Upper lobe of left lung (tissue), 6 donors: ENCODE data around the gene MYOM1. TPM values are rescaled to one million over a fixed set of nuclear protein-coding genes. Genes with fewer than 3 reads are reported as not detected.

Source experiments
- ATAC-seq, 2 donors: fragments of 200-7000 bp; cut with Tn5 transposase; one replicate each; pipeline ENCODE4 v1.9.1; 2022; ENCODE audit warnings: mild to moderate bottlenecking in 2 of 2, moderate library complexity in 2 of 2; ENCODE audit not compliant: low FRiP score in 2 of 2
- DNase-seq, 2 donors: peaks; one replicate each; pipeline ENCODE4 v3.0.0-alpha.2; 2019 to 2020
- H3K27ac ChIP-seq, 4 donors: fragments of 200-600 bp; sonication (generic); one replicate each; pipeline ENCODE4 v1.5.1; 2016 to 2019
- H3K27me3 ChIP-seq, 4 donors: fragments of 200-600 bp; sonication (generic); one replicate each; pipeline ENCODE4 v1.5.1; 2017 to 2019
- H3K36me3 ChIP-seq, 4 donors: fragments of 200-600 bp; sonication (generic); one replicate each; pipeline ENCODE4 v1.5.1; 2016 to 2019
- H3K4me1 ChIP-seq, 4 donors: fragments of 200-600 bp; sonication (generic); one replicate each; pipeline ENCODE4 v1.5.1; 2018 to 2019
- H3K4me3 ChIP-seq, 4 donors: fragments of 200-600 bp; sonication (generic); one replicate each; pipeline ENCODE4 v1.5.1; 2017 to 2019; ENCODE audit warnings: mild to moderate bottlenecking in 2 of 4, moderate library complexity in 1 of 4
- H3K9me3 ChIP-seq, 4 donors: fragments of 200-600 bp; sonication (generic); one replicate each; pipeline ENCODE4 v1.5.1; 2018 to 2019
- CTCF ChIP-seq, 6 experiments: fragments of 450-650 bp in 4 of 6; fragments of 200-600 bp in 2 of 6; sonication (generic) in 2 of 6; IDR thresholded peaks; one replicate each; pipeline ENCODE4 v1.5.1; 2016 to 2019; ENCODE audit warnings: antibody characterized with exemption in 6 of 6
- EP300 ChIP-seq, 4 donors: sonication (generic); formaldehyde crosslinking; IDR thresholded peaks; one replicate each; pipeline ENCODE4 v1.5.1; 2017; ENCODE audit warnings: antibody characterized with exemption in 4 of 4, control low read depth in 2 of 4
- POLR2A ChIP-seq, 4 donors: fragments of 450-650 bp; IDR thresholded peaks; one replicate each; pipeline ENCODE4 v1.5.1; 2016 to 2017; ENCODE audit warnings: antibody characterized with exemption in 4 of 4, mild to moderate bottlenecking in 2 of 4
- POLR2AphosphoS5 ChIP-seq, 2 donors: sonication (generic); formaldehyde crosslinking; IDR thresholded peaks; one replicate each; pipeline ENCODE4 v1.5.1; 2017; ENCODE audit warnings: antibody characterized with exemption in 2 of 2
- WGBS, 2 donors: methylation state at CpG; one replicate each; pipeline ENCODE4 v1.1.5; 2017 to 2018; 5-methylcytosine and 5-hydroxymethylcytosine counted together
- total RNA-seq, 6 donors: library from RNA; depleted of rRNA in 4 of 6; stranded (reverse); fragments of >200 nt in 4 of 6; gene quantifications; one replicate each; pipeline versions ENCODE4 v1.1.0 to v1.2.1, GENCODE V29; 2016 to 2021
- donor health status: DM: no; HTN: no; CAD: no; lungs with moderate emphysema.
- donor health status: DM: no; HTN: yes; CAD: no; lungs with severe emphysema.

MYOM1 gene
- total RNA-seq, 6 donors from 2014 or later, result 0.76 to 11.2 (median 2.2) TPM

GRCh38 chr18:3255611-3256165 lies 35.9 kb upstream of the MYOM1 start:
- Histone ChIP-seq H3K4me3 (no peak overlapping the region), H3K27ac (peak overlapping the region in 2 of 4 donors; percentile 74 to 75), H3K36me3 (peaks cover 25 to 66% (median 42%) of the 10 kb centered on the region in 4 donors), H3K4me1 (peaks cover 45 to 63% (median 55%) of the 10 kb centered on the region in 4 donors), H3K27me3 (no peaks in the 10 kb centered on the region), H3K9me3 (no peaks in the 10 kb centered on the region)
- TF ChIP-seq EP300 (IDR thresholded peaks at IDR 0.05), result no peak
- no peak for TF ChIP-seq POLR2AphosphoS5 (IDR thresholded peaks at IDR 0.05)
- no peak for TF ChIP-seq POLR2A (IDR thresholded peaks at IDR 0.05)
- TF ChIP-seq CTCF (IDR thresholded peaks at IDR 0.05), result no peak
- ATAC-seq (no peak), DNase-seq (no peak)
- 60 to 62% methylated on average over 5 of the region's 5 CpGs for WGBS, 2 donors

- Histone ChIP-seq H3K27ac (peak overlapping the region in 1 of 4 donors; percentile 12), H3K4me1 (peaks cover 50 to 67% (median 56%) of the 10 kb centered on the region in 4 donors), H3K4me3 (no peak overlapping the region), H3K36me3 (peaks cover 25 to 74% (median 42%) of the 10 kb centered on the region in 4 donors), H3K9me3 (no peaks in the 10 kb centered on the region), H3K27me3 (no peaks in the 10 kb centered on the region)
- WGBS, 2 donors, result 91 to 96% methylated on average over 4 of the region's 4 CpGs
- DNase-seq (no peak), ATAC-seq (no peak)
- TF ChIP-seq POLR2AphosphoS5 (IDR thresholded peaks at IDR 0.05), result no peak
- no peak for TF ChIP-seq POLR2A (IDR thresholded peaks at IDR 0.05)
- no peak for TF ChIP-seq CTCF (IDR thresholded peaks at IDR 0.05)
- TF ChIP-seq EP300 (IDR thresholded peaks at IDR 0.05), result no peak
Measured at GRCh38 chr18:3254725-3255124, 35.0 kb upstream of the MYOM1 start.

- TF ChIP-seq CTCF (IDR thresholded peaks at IDR 0.05), result no peak
- TF ChIP-seq POLR2A (IDR thresholded peaks at IDR 0.05), result no peak
- TF ChIP-seq POLR2AphosphoS5 (IDR thresholded peaks at IDR 0.05), result no peak
- TF ChIP-seq EP300 (IDR thresholded peaks at IDR 0.05), result no peak
- Histone ChIP-seq H3K4me3 (no peak overlapping the region), H3K9me3 (no peaks in the 10 kb centered on the region), H3K27me3 (no peaks in the 10 kb centered on the region), H3K4me1 (peaks cover 56 to 77% (median 63%) of the 10 kb centered on the region in 4 donors), H3K36me3 (peaks cover 23 to 65% (median 36%) of the 10 kb centered on the region in 4 donors), H3K27ac (peak overlapping the region in 1 of 4 donors; percentile 100)
- WGBS, 2 donors, result 78 to 86% methylated on average over 1 of the region's 1 CpG
- no peak for DNase-seq
- ATAC-seq, result no peak
Measured at GRCh38 chr18:3252843-3253242, 33.1 kb upstream of the MYOM1 start.

DNA sequence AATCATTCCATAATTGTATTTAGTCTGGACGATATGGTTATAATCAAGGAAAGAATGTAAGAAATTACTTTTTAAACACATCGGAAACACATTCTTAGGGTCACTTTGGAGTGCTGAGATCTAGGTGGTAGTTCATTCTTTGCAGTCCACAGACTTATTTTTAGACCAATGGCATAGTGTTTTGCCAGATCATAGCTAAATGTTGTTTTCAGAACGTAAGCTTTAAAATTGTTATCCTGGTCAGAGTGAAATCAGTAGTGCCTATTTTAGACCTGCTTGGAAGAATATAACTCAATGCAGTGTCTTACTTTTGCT lies 32.2 kb upstream of the MYOM1 start:
- peak overlapping the region; percentile 3 to 100 (median 100) for H3K27ac ChIP-seq
- DNase-seq (no peak), ATAC-seq (no peak)
- no peak for TF ChIP-seq EP300 (IDR thresholded peaks at IDR 0.05)
- TF ChIP-seq POLR2A (IDR thresholded peaks at IDR 0.05), result no peak
- TF ChIP-seq CTCF (IDR thresholded peaks at IDR 0.05), result no peak
- TF ChIP-seq POLR2AphosphoS5 (IDR thresholded peaks at IDR 0.05), result no peak
- peaks cover 53 to 74% (median 55%) of the 10 kb centered on the region in 4 donors for H3K4me1 ChIP-seq
- peak overlapping the region in 1 of 4 donors; percentile 3 for H3K4me3 ChIP-seq
- H3K9me3 ChIP-seq, result no peaks in the 10 kb centered on the region
- WGBS, 2 donors, result 48 to 59% methylated on average over 3 of the region's 3 CpGs
- no peaks in the 10 kb centered on the region for H3K27me3 ChIP-seq
- H3K36me3 ChIP-seq, result peaks cover 19 to 56% (median 31%) of the 10 kb centered on the region in 4 donors
